A549 (cell line): ENCODE results near the gene ZNF846.
A peak's percentile ranks its signal among the peaks of the same experiment; 100 is the strongest.

ENCODE experiments used
- EP300 ChIP-seq, 2 experiments: fragments of >200 bp; sonication (Bioruptor Twin); formaldehyde crosslinking; IDR thresholded peaks; 2 replicates in 1 of 2; 3 replicates in 1 of 2; pipeline ENCODE4 v1.6.1; 2016 to 2017
- HEYL ChIP-seq: fragments of 250-450 bp; sonication (Bioruptor Pico); IDR thresholded peaks from 2 replicates; pipeline ENCODE4 v1.8.0; 2021; ENCODE audit warnings: mild to moderate bottlenecking, moderate library complexity
- HOXA7 ChIP-seq: fragments of 250-450 bp; sonication (Bioruptor Pico); IDR thresholded peaks from 2 replicates; pipeline ENCODE4 v1.5.0; 2020; ENCODE audit warnings: mild to moderate bottlenecking, moderate library complexity
- MAX ChIP-seq: IDR thresholded peaks from 2 replicates; pipeline ENCODE4 v1.6.1; 2012
- POLR2A ChIP-seq: IDR thresholded peaks from 2 replicates; pipeline ENCODE4 v1.6.1; 2012; ENCODE audit warnings: mild to moderate bottlenecking, low read length
- TF ChIP-seq, protein P1 (sequence below): fragments of >200 bp; sonication (Bioruptor Twin); formaldehyde crosslinking; IDR thresholded peaks from 3 replicates; pipeline ENCODE4 v1.5.1; 2016

DNA sequence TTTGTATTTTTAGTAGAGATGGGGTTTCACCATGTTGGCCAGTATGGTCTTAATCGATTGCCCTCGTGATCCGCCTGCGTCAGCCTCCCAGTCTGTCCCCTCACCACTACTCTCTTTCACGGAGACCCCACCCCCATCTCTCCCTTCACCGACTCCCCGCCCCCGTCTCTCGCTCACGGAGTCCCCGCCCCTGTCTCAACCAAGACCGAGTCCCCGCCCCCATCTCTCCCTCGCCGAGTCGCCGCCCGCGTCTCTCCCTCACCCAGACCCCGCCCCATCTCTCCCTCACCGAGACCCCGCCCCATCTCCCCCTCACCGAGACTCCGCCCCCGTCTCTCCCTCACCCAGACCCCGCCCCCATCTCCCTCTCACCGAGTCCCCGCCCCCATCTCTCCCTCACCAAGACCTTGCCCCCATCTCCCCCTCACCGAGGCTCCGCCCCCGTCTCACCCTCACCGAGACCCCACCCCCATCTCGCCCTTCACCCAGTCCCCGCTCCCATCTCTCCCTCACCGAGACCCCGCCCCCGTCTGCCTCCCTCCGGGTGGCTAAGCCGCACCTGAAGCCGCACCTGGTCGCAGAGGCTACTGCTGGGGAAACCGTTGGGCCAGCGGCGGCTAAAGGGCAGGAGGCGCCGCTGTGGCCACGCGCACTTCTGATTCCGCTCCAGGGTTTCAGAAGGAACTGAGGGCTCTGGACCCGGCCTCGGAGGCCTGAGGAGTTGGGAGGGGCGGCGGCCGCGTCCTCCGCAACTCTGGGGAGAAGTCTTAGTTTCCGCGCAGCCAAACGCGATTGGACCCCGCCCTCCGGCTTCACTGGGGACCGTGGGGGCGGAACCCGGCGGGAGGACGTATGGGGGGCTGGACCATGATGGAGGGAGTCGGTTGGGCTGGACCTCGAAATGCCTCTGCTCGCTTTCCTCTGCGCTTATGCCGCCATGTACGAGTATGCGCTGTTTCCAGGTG is 17.1 kb upstream of the ZNF846 start:
- TF ChIP-seq MAX (peak; percentile 24; the same call in 1 of the 2 replicates), HOXA7 (CRISPR knock-in tag) (no peak), HEYL (CRISPR knock-in tag) (no peak), EP300 (IDR thresholded peaks at IDR 0.05) (no peak), POLR2A (no peak; the same call in 1 of the 2 replicates)
- TF ChIP-seq, protein P1, sequence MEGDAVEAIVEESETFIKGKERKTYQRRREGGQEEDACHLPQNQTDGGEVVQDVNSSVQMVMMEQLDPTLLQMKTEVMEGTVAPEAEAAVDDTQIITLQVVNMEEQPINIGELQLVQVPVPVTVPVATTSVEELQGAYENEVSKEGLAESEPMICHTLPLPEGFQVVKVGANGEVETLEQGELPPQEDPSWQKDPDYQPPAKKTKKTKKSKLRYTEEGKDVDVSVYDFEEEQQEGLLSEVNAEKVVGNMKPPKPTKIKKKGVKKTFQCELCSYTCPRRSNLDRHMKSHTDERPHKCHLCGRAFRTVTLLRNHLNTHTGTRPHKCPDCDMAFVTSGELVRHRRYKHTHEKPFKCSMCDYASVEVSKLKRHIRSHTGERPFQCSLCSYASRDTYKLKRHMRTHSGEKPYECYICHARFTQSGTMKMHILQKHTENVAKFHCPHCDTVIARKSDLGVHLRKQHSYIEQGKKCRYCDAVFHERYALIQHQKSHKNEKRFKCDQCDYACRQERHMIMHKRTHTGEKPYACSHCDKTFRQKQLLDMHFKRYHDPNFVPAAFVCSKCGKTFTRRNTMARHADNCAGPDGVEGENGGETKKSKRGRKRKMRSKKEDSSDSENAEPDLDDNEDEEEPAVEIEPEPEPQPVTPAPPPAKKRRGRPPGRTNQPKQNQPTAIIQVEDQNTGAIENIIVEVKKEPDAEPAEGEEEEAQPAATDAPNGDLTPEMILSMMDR: no peak
